H9 (cell line): ENCODE results near the gene FLACC1. TPM values are rescaled to one million over a fixed set of nuclear protein-coding genes. Genes with fewer than 3 reads are reported as not detected.

ENCODE experiments used
- DNase-seq: peaks from one replicate; pipeline ENCODE4 v3.0.0-alpha.2; 2017
- H2AFZ ChIP-seq: one replicate; pipeline ENCODE4 v1.6.1; 2013; ENCODE audit warnings: mild to moderate bottlenecking, low read length, control low read depth, moderate library complexity
- H2AK5ac ChIP-seq: 2 replicates; pipeline ENCODE4 v1.6.1; 2013; ENCODE audit warnings: low read length, control low read depth, mixed read lengths; ENCODE audit not compliant: insufficient read length
- H2BK120ac ChIP-seq: one replicate; pipeline ENCODE4 v1.6.1; 2013; ENCODE audit warnings: low read depth, mild to moderate bottlenecking, low read length, control low read depth, inconsistent platforms; ENCODE audit not compliant: poor library complexity, severe bottlenecking
- H2BK12ac ChIP-seq: 2 replicates; pipeline ENCODE4 v1.6.1; 2013; ENCODE audit warnings: low read length, control low read depth, mixed read lengths, low read depth; ENCODE audit not compliant: insufficient read length
- H2BK15ac ChIP-seq: 2 replicates; pipeline ENCODE4 v1.6.1; 2013; ENCODE audit warnings: low read depth, low read length, control low read depth
- H2BK20ac ChIP-seq: one replicate; pipeline ENCODE4 v1.6.1; 2013; ENCODE audit warnings: low read depth, mild to moderate bottlenecking, low read length, control low read depth, inconsistent platforms; ENCODE audit not compliant: poor library complexity, severe bottlenecking
- H2BK5ac ChIP-seq: 2 replicates; pipeline ENCODE4 v1.6.1; 2013; ENCODE audit warnings: low read length, control low read depth, mixed read lengths; ENCODE audit not compliant: insufficient read length
- H3K14ac ChIP-seq: 2 replicates; pipeline ENCODE4 v1.6.1; 2013; ENCODE audit warnings: low read length, control low read depth; ENCODE audit not compliant: insufficient read depth
- H3K18ac ChIP-seq: 2 replicates; pipeline ENCODE4 v1.6.1; 2013; ENCODE audit warnings: low read depth, mild to moderate bottlenecking, mixed read lengths, low read length, control low read depth; ENCODE audit not compliant: insufficient read length
- H3K23ac ChIP-seq: 2 replicates; pipeline ENCODE4 v1.6.1; 2013; ENCODE audit warnings: low read length, control low read depth, mixed read lengths, low read depth; ENCODE audit not compliant: insufficient read length
- H3K23me2 ChIP-seq: 2 replicates; pipeline ENCODE4 v1.6.1; 2013; ENCODE audit warnings: low read depth, mild to moderate bottlenecking, mixed read lengths, low read length, control low read depth; ENCODE audit not compliant: insufficient read length, poor library complexity, severe bottlenecking
- H3K27ac ChIP-seq: 2 replicates; pipeline ENCODE4 v1.5.1; 2013; ENCODE audit warnings: low read length, control low read depth, mixed read lengths, low read depth; ENCODE audit not compliant: insufficient read length
- H3K27me3 ChIP-seq: 2 replicates; pipeline ENCODE4 v1.6.1; 2013; ENCODE audit warnings: low read length, control low read depth, inconsistent platforms; ENCODE audit not compliant: insufficient read depth
- H3K4ac ChIP-seq: 2 replicates; pipeline ENCODE4 v1.6.1; 2013; ENCODE audit warnings: low read depth, mild to moderate bottlenecking, control low read depth, inconsistent platforms, low read length, moderate library complexity
- H3K4me1 ChIP-seq: 2 replicates; pipeline ENCODE4 v1.6.1; 2013; ENCODE audit warnings: low read length, control low read depth, inconsistent platforms; ENCODE audit not compliant: insufficient read depth
- H3K4me2 ChIP-seq: 2 replicates; pipeline ENCODE4 v1.6.1; 2013; ENCODE audit warnings: low read length, control low read depth, mixed read lengths; ENCODE audit not compliant: insufficient read length, insufficient read depth
- H3K56ac ChIP-seq: 2 replicates; pipeline ENCODE4 v1.6.1; 2013; ENCODE audit warnings: low read depth, mild to moderate bottlenecking, mixed read lengths, low read length, control low read depth; ENCODE audit not compliant: insufficient read length
- H3K79me1 ChIP-seq: 2 replicates; pipeline ENCODE4 v1.6.1; 2013; ENCODE audit warnings: low read depth, mild to moderate bottlenecking, moderate library complexity, low read length, control low read depth, inconsistent platforms; ENCODE audit not compliant: insufficient read depth, poor library complexity, severe bottlenecking
- H3K79me2 ChIP-seq: 2 replicates; pipeline ENCODE4 v1.6.1; 2013; ENCODE audit warnings: low read length, control low read depth, inconsistent platforms; ENCODE audit not compliant: insufficient read depth
- H3K9ac ChIP-seq: 2 replicates; pipeline ENCODE4 v1.6.1; 2013; ENCODE audit warnings: low read length, control low read depth, mixed read lengths; ENCODE audit not compliant: insufficient read length; ENCODE audit errors: extremely low read depth
- H3K9me3 ChIP-seq: one replicate; pipeline ENCODE4 v1.6.1; 2013; ENCODE audit warnings: low read depth, low read length, inconsistent platforms; ENCODE audit not compliant: control insufficient read depth
- H3T11ph ChIP-seq: one replicate; pipeline ENCODE4 v1.6.1; 2013; ENCODE audit warnings: mild to moderate bottlenecking, low read length, control low read depth, inconsistent platforms
- H4K20me1 ChIP-seq: one replicate; pipeline ENCODE4 v1.6.1; 2013; ENCODE audit not compliant: control insufficient read depth, insufficient read length, insufficient read depth
- H4K5ac ChIP-seq: 2 replicates; pipeline ENCODE4 v1.6.1; 2013; ENCODE audit warnings: low read depth, mild to moderate bottlenecking, mixed read lengths, low read length, control low read depth; ENCODE audit not compliant: insufficient read length
- H4K8ac ChIP-seq: replicated peaks from 2 replicates; pipeline ENCODE4 v1.6.1; 2013; ENCODE audit warnings: low read length, control low read depth, mixed read lengths, low read depth; ENCODE audit not compliant: insufficient read length
- H4K91ac ChIP-seq: 2 replicates; pipeline ENCODE4 v1.6.1; 2013; ENCODE audit warnings: low read depth, mild to moderate bottlenecking, moderate library complexity, mixed read lengths, low read length, control low read depth; ENCODE audit not compliant: insufficient read length
- H3K27ac Mint-ChIP-seq, 3 experiments: 2 replicates in 2 of 3; 3 replicates in 1 of 3; pipeline ENCODE4 v1.8.0; 2020 to 2021; ENCODE audit warnings: mixed read lengths in 3 of 3, mild to moderate bottlenecking in 1 of 3, moderate library complexity in 1 of 3
- H3K27me3 Mint-ChIP-seq: 2 replicates; pipeline ENCODE4 v1.8.0; 2021; ENCODE audit warnings: low read depth, mild to moderate bottlenecking, moderate library complexity, mixed read lengths
- H3K36me3 Mint-ChIP-seq, 3 experiments: 2 replicates in 2 of 3; 3 replicates in 1 of 3; pipeline ENCODE4 v1.8.0; 2020 to 2021; ENCODE audit warnings: low read depth in 3 of 3, mixed read lengths in 3 of 3; ENCODE audit not compliant: insufficient read depth in 1 of 3
- H3K4me1 Mint-ChIP-seq, 2 experiments: 2 replicates each; pipeline ENCODE4 v1.8.0; 2020; ENCODE audit warnings: mixed read lengths in 2 of 2
- H3K4me3 Mint-ChIP-seq, 2 experiments: 2 replicates in 1 of 2; 3 replicates in 1 of 2; pipeline ENCODE4 v1.8.0; 2020 to 2021; ENCODE audit warnings: mild to moderate bottlenecking in 2 of 2, mixed read lengths in 2 of 2, moderate library complexity in 1 of 2
- H3K9me3 Mint-ChIP-seq, 2 experiments: 2 replicates in 1 of 2; 3 replicates in 1 of 2; pipeline ENCODE4 v1.8.0; 2020; ENCODE audit warnings: mild to moderate bottlenecking in 2 of 2, mixed read lengths in 2 of 2, moderate library complexity in 1 of 2
- WGBS: extraction: QIAGEN DNeasy Blood & Tissue Kit; methylation state at CpG from one replicate; pipeline ENCODE4 v1.1.7; 2013; ENCODE audit warnings: missing lambda C conversion rate, low lambda C conversion rate, mixed read lengths; ENCODE audit not compliant: insufficient read length; ENCODE audit errors: extremely low coverage; 5-methylcytosine and 5-hydroxymethylcytosine counted together
- total RNA-seq: library from RNA; stranded (reverse); gene quantifications from 2 replicates; pipeline ENCODE4 v1.2.1, GENCODE V29; 2021
- TF ChIP-seq, protein P1 (sequence below): fragments of 200-600 bp; sonication (generic); conservative IDR thresholded peaks from 3 replicates; pipeline ENCODE4 v1.8.0; 2021; ENCODE audit warnings: antibody characterized with exemption, mild to moderate bottlenecking

The FLACC1 gene
- total RNA-seq, 1 experiment from 2014 or later = 0.42 TPM

DNA sequence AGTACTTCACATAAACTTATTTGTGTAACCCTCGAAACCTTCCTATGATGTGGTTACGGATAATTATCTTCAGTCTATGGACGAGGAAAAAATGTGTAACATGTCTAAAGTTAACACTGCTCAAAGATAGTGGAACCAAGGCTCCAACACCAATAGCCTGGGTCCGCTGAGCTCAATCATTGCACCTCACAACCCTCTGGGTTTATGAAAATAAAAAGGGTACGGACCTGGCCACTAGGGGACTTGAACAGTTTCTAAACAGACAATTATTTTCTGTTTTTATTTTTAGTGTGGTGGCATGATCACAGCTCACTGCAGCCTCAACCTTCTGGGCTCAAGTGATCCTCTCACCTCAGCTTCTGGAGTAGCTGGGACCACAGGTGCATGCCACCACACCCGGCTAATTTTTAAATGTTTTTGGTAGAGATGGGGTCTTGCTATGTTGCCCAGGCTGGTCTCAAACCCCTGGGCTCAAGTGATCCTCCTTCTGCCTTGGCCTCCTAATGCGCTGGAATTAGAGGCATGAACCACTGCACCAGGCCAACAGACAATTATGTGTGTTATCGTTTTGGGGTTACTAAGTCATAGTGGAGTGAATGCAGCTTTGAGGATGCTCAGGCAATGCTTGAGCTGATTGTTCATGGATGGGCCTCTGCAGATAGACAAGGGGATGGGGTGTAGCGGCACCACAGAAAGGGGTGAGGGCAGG is 86.7 kb downstream of the FLACC1 start:
- Mint-ChIP-seq H3K4me3 (no peak overlapping the region), H3K27ac (peak overlapping the region in 1 of 3 experiments; percentile 41; a peak in 1 of 7 replicates), H3K27me3 (no peaks in the 10 kb centered on the region), H3K36me3 (no peaks in the 10 kb centered on the region; a peak in 1 of 7 replicates), H3K9me3 (no peaks in the 10 kb centered on the region), H3K4me1 (peaks cover 0 to 8% of the 10 kb centered on the region in 2 experiments; a peak in 2 of 4 replicates)
- Histone ChIP-seq H3K4ac (no peak overlapping the region), H3K9ac (no peak overlapping the region), H4K8ac (no peak overlapping the region), H3K18ac (no peak overlapping the region), H3K4me1 (no peaks in the 10 kb centered on the region), H3K23me2 (no peaks in the 10 kb centered on the region), H2AFZ (no peak overlapping the region), H4K91ac (no peak overlapping the region), H3K79me1 (no peaks in the 10 kb centered on the region), H2AK5ac (no peak overlapping the region), H3K14ac (no peak overlapping the region), H3K23ac (no peak overlapping the region), H2BK5ac (no peak overlapping the region), H2BK120ac (no peak overlapping the region), H2BK12ac (no peak overlapping the region), H4K20me1 (no peaks in the 10 kb centered on the region), H2BK15ac (no peak overlapping the region), H4K5ac (no peak overlapping the region), H3K9me3 (no peaks in the 10 kb centered on the region), H3K56ac (no peak overlapping the region), H3K79me2 (no peaks in the 10 kb centered on the region), H3T11ph (no peak overlapping the region), H2BK20ac (no peak overlapping the region), H3K27ac (no peak overlapping the region), H3K27me3 (no peaks in the 10 kb centered on the region), H3K4me2 (no peak overlapping the region)
- WGBS = no CpG with 5 or more reads among the region's 9 CpGs
- TF ChIP-seq, protein P1, sequence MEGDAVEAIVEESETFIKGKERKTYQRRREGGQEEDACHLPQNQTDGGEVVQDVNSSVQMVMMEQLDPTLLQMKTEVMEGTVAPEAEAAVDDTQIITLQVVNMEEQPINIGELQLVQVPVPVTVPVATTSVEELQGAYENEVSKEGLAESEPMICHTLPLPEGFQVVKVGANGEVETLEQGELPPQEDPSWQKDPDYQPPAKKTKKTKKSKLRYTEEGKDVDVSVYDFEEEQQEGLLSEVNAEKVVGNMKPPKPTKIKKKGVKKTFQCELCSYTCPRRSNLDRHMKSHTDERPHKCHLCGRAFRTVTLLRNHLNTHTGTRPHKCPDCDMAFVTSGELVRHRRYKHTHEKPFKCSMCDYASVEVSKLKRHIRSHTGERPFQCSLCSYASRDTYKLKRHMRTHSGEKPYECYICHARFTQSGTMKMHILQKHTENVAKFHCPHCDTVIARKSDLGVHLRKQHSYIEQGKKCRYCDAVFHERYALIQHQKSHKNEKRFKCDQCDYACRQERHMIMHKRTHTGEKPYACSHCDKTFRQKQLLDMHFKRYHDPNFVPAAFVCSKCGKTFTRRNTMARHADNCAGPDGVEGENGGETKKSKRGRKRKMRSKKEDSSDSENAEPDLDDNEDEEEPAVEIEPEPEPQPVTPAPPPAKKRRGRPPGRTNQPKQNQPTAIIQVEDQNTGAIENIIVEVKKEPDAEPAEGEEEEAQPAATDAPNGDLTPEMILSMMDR = peak; percentile 24; the same call in 2 of the 3 replicates
- DNase-seq = no peak
